Measurements from ENCODE around the gene RIC1.

DNA sequence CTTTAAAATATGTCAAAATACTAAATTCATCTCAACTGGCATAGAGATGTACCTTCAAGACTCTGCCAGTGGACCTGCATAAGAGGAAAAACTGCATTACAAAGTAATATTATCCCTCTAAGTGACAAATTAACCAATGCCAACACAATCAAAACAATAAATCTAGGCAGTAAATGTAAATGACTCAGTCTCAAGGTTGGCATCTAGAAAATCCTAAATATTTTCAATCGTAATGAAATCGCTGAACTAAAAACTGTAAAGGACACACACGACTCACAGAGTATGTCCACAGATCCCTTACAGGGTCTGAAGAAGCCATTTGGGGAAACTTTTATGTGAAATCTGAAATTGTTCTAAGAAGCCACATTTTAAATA lies 172.8 kb downstream of the RIC1 start:
- TF ChIP-seq FOXA1 (IDR thresholded peaks at IDR 0.05) (no peak), TARDBP (IDR thresholded peaks at IDR 0.05) (no peak), ELF4 (IDR thresholded peaks at IDR 0.05) (no peak), ARNT (IDR thresholded peaks at IDR 0.05) (no peak), CTBP1 (IDR thresholded peaks at IDR 0.05; ENCODE audit: borderline replicate concordance) (no peak), SUZ12 (IDR thresholded peaks at IDR 0.05) (no peak), SP1 (IDR thresholded peaks at IDR 0.05) (no peak), ZNF384 (IDR thresholded peaks at IDR 0.05) (no peak)

All from HEK293T (cell line).